Upper lobe of left lung (tissue), 4 donors: ENCODE measurements around the gene CHRNG.

Source experiments
- POLR2A ChIP-seq, 4 donors: fragments of 450-650 bp; IDR thresholded peaks; one replicate each; pipeline ENCODE4 v1.5.1; 2016 to 2017; ENCODE audit warnings: antibody characterized with exemption in 4 of 4, mild to moderate bottlenecking in 2 of 4
- POLR2AphosphoS5 ChIP-seq, 2 donors: sonication (generic); formaldehyde crosslinking; IDR thresholded peaks; one replicate each; pipeline ENCODE4 v1.5.1; 2017; ENCODE audit warnings: antibody characterized with exemption in 2 of 2
- TF ChIP-seq, protein P1 (sequence below), 6 experiments: fragments of 450-650 bp in 4 of 6; fragments of 200-600 bp in 2 of 6; sonication (generic) in 2 of 6; IDR thresholded peaks; one replicate each; pipeline ENCODE4 v1.5.1; 2016 to 2019; ENCODE audit warnings: antibody characterized with exemption in 6 of 6

DNA sequence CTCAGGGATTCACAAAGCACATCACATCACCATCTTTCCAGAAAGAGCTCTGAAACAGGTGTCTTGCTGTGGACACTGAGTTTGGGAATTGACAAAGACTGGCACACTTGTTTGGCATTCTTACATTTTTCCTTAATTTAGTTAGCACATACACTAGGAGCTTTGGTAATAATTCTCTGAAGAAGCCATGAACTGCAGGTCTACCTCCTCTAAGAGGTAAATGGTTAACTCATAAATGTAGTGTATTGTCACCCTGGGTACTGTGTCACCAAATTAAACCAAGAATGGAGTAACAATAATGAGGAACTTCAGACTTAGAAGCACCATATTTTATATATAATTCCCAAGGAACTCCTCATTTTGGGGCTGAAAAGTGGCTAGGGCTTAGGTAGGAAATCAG is 33.5 kb downstream of the CHRNG start:
- TF ChIP-seq, protein P1, sequence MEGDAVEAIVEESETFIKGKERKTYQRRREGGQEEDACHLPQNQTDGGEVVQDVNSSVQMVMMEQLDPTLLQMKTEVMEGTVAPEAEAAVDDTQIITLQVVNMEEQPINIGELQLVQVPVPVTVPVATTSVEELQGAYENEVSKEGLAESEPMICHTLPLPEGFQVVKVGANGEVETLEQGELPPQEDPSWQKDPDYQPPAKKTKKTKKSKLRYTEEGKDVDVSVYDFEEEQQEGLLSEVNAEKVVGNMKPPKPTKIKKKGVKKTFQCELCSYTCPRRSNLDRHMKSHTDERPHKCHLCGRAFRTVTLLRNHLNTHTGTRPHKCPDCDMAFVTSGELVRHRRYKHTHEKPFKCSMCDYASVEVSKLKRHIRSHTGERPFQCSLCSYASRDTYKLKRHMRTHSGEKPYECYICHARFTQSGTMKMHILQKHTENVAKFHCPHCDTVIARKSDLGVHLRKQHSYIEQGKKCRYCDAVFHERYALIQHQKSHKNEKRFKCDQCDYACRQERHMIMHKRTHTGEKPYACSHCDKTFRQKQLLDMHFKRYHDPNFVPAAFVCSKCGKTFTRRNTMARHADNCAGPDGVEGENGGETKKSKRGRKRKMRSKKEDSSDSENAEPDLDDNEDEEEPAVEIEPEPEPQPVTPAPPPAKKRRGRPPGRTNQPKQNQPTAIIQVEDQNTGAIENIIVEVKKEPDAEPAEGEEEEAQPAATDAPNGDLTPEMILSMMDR (IDR thresholded peaks at IDR 0.05) = no peak
- TF ChIP-seq POLR2AphosphoS5 (IDR thresholded peaks at IDR 0.05) (no peak), POLR2A (IDR thresholded peaks at IDR 0.05) (no peak)
